GM21381 (cell line): ENCODE measurements around the gene ODAM.
"Not testable (repeated sequence)": the region's sequence is repeated elsewhere in the genome, so short reads cannot be mapped to it uniquely, and the experiment has no call there.

ENCODE experiments used
- ATAC-seq: cut with Tn5 transposase; IDR thresholded peaks from one replicate; pipeline ENCODE4 v1.9.1; 2021; ENCODE audit warnings: mild to moderate bottlenecking, moderate library complexity; ENCODE audit not compliant: unreplicated experiment

Gene ODAM

GRCh38 chr4:70221389-70221788 lies 25.9 kb downstream of the ODAM start:
- ATAC-seq = not testable (repeated sequence)

GRCh38 chr4:70221818-70222217 lies 26.3 kb downstream of the ODAM start:
- not testable (repeated sequence) for ATAC-seq

GRCh38 chr4:70225824-70226223 lies 30.3 kb downstream of the ODAM start, which contains the start of gene FDCSP:
TSS of gene FDCSP (plus strand) at chr4:70226124. CDS start at chr4:70231195, 5,071 bp downstream.
- ATAC-seq = no peak

- ATAC-seq = no peak
These were observed 40.6 kb downstream of the ODAM start for GRCh38 chr4:70236125-70236524.

GRCh38 chr4:70239131-70239883 lies 43.8 kb downstream of the ODAM start:
- no peak for ATAC-seq

GRCh38 chr4:70239884-70240591 lies 44.5 kb downstream of the ODAM start:
- no peak for ATAC-seq

- not testable (repeated sequence) for ATAC-seq
These were observed 46.8 kb downstream of the ODAM start, which contains the start of gene CSN3 for GRCh38 chr4:70242297-70242696. TSS of gene CSN3 (plus strand) at chr4:70242597. CDS start at chr4:70244820, 2,223 bp downstream.

- ATAC-seq = no peak
These were observed 47.6 kb downstream of the ODAM start for GRCh38 chr4:70243091-70243490.

GRCh38 chr4:70251250-70251944 lies 55.9 kb downstream of the ODAM start:
- no peak for ATAC-seq

GRCh38 chr4:70251945-70252277 lies 56.4 kb downstream of the ODAM start:
- ATAC-seq = no peak
